CD4-positive, CD25-positive, alpha-beta regulatory T cell (primary cell): ENCODE measurements around the gene RHEX. TPM values are rescaled to one million over a fixed set of nuclear protein-coding genes. Genes with fewer than 3 reads are reported as not detected.

Source experiments
- ATAC-seq, 2 donors: fragments of 150-1000 bp; cut with Tn5 transposase; one replicate each; pipeline ENCODE4 v1.10.0; 2021; ENCODE audit warnings: low read depth in 2 of 2, moderate number of reproducible peaks in 2 of 2, moderate library complexity in 1 of 2
- DNase-seq, 3 donors: peaks; one replicate each; pipeline versions ENCODE4 v3.0.0 to v3.0.0-alpha.2; 2012 to 2022; ENCODE audit warnings: mixed read lengths in 1 of 3
- H3K27ac ChIP-seq: one replicate; pipeline ENCODE4 v1.7.0; 2013; ENCODE audit warnings: mild to moderate bottlenecking, low read length; ENCODE audit not compliant: insufficient read depth, poor library complexity, severe bottlenecking
- H3K27me3 ChIP-seq: one replicate; pipeline ENCODE4 v1.7.0; 2013; ENCODE audit warnings: low read length; ENCODE audit not compliant: control insufficient read depth, insufficient read depth
- H3K36me3 ChIP-seq: one replicate; pipeline ENCODE4 v1.7.0; 2013; ENCODE audit warnings: mild to moderate bottlenecking, low read length, moderate library complexity; ENCODE audit not compliant: control insufficient read depth, insufficient read depth
- H3K4me1 ChIP-seq: 2 replicates; pipeline ENCODE4 v1.7.0; 2013; ENCODE audit warnings: mild to moderate bottlenecking, low read length; ENCODE audit not compliant: insufficient read depth, control insufficient read depth, poor library complexity, severe bottlenecking
- H3K4me3 ChIP-seq: one replicate; pipeline ENCODE4 v1.7.0; 2013; ENCODE audit warnings: low read depth, mild to moderate bottlenecking, low read length, moderate library complexity
- H3K9me3 ChIP-seq, 2 experiments: 1 replicate in 1 of 2; 2 replicates in 1 of 2; pipeline ENCODE4 v1.7.0; 2013; ENCODE audit warnings: low read length in 2 of 2, mild to moderate bottlenecking in 1 of 2, moderate library complexity in 1 of 2; ENCODE audit not compliant: control insufficient read depth in 2 of 2
- H3K27ac Mint-ChIP-seq, 3 donors: one replicate each; pipeline ENCODE4 v1.8.0; 2020 to 2022; ENCODE audit warnings: mild to moderate bottlenecking in 3 of 3, mixed read lengths in 3 of 3, moderate library complexity in 2 of 3
- H3K27me3 Mint-ChIP-seq: one replicate; pipeline ENCODE4 v1.8.0; 2022; ENCODE audit warnings: mild to moderate bottlenecking, mixed read lengths
- H3K36me3 Mint-ChIP-seq: one replicate; pipeline ENCODE4 v1.8.0; 2020; ENCODE audit warnings: mixed read lengths
- H3K4me1 Mint-ChIP-seq, 4 donors: one replicate each; pipeline ENCODE4 v1.8.0; 2020 to 2022; ENCODE audit warnings: mixed read lengths in 4 of 4, mild to moderate bottlenecking in 1 of 4
- H3K4me3 Mint-ChIP-seq, 4 donors: one replicate each; pipeline ENCODE4 v1.8.0; 2020 to 2022; ENCODE audit warnings: mild to moderate bottlenecking in 4 of 4, mixed read lengths in 4 of 4, moderate library complexity in 3 of 4
- H3K9me3 Mint-ChIP-seq, 7 donors: one replicate each; pipeline ENCODE4 v1.8.0; 2020 to 2022; ENCODE audit warnings: mixed read lengths in 7 of 7, mild to moderate bottlenecking in 3 of 7, moderate library complexity in 2 of 7
- polyA plus RNA-seq, 4 donors: library from polyadenylated mRNA; unstranded; fragments of 300-500 nt; fragmentation: Illumina TruSeq; gene quantifications; one replicate each; pipeline ENCODE4 v1.2.3, GENCODE V29; 2021
- total RNA-seq: library from RNA; stranded (reverse); gene quantifications from one replicate; pipeline ENCODE4 v1.2.3, GENCODE V29; 2022

The RHEX gene
- total and polyA plus RNA-seq, 5 donors from 2014 or later, result not detected

DNA sequence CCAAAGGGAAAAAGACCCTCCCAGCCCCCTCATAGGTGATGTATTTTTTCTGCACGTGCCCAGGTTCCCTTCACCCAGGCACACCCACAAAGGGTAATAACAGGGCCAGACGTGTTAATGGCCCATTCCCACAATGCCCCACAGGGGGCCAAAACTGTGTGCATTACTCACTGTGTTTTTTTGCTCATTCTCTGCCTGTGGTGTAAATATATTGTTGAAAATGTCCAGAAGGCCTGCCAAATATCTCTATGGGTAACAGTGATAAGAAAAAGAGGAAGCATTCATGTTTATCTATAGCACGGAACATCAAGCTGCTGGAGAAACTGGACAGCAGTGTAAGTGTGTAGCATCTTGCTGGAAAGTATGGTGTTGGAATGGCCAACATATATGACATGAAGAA lies 21.9 kb downstream of the RHEX start:
- no peak overlapping the region for H3K27ac Mint-ChIP-seq
- H3K4me3 Mint-ChIP-seq, result no peak overlapping the region
- Histone ChIP-seq H3K27me3 (peaks cover 2% of the 10 kb centered on the region), H3K36me3 (no peaks in the 10 kb centered on the region), H3K27ac (no peak overlapping the region), H3K4me3 (no peak overlapping the region), H3K4me1 (peaks cover under 1% of the 10 kb centered on the region), H3K9me3 (no peaks in the 10 kb centered on the region)
- peaks cover 0 to 3% (median 2%) of the 10 kb centered on the region in 4 donors for H3K4me1 Mint-ChIP-seq
- no peaks in the 10 kb centered on the region for H3K36me3 Mint-ChIP-seq
- ATAC-seq (no peak), DNase-seq (no peak)
- peaks cover 0 to 2% (median 0%) of the 10 kb centered on the region in 7 donors for H3K9me3 Mint-ChIP-seq
- no peaks in the 10 kb centered on the region for H3K27me3 Mint-ChIP-seq

DNA sequence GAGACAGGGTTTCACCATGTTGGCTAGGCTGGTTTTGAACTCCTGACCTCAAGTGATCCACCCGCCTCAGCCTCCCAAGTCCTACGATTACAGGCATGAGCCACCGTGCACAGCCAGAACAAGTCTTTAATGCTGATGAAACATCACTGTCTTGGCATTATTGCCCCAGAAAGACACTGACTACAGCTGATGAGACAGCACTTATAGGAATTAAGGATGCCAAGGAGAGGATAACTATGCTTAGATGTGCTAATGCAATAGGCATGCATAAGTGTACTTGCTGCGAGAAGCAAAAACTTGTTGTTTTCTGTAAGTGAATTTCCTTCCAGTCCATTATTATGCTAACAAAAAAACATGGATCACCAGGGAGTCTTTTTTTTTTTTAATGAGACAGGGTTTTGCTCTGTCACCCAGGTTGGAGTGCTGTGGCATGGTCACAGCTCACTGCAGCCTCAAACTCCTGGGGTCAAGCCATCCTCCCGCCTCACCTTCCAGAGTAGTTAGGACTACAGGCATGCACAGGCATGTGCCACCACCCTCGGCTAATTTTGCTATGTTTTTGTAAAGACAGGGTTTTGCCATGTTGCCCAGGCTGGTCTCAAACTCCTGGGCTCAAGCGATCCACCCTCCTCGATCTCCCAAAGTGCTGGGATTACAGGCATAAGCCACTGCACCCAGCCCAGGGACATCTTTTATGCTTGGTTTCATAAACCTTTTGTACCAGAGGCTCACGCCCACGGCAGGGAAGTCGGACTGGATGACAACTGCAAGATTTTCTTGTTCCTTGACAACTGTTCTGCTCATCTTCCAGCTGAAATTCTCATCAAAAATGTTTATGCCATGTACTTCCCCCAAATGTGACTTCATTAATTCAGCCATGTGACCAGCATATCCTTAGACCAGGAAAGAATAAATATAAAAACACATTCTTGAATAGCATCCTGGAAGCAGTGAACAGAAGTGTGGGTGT lies 23.1 kb downstream of the RHEX start:
- ATAC-seq, result no peak

DNA sequence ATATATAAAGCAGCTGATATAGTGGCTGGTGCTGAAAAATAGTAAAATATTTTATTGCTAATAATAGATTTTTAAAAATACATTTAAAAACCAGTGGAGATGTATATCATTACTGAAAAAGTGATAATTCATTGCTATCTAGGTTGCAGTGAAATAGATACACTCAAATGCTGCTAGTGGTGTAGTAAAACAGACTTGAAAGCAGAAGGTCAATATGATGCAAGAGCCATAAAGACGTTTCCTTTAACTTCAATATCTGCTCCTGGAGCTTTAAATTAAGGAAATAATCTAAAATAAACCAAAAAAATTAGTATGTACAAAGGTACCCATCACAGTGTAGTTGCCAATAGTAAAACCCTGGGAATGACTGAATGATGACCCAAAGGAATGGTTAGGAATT lies 26.2 kb downstream of the RHEX start:
- no peaks in the 10 kb centered on the region for H3K36me3 Mint-ChIP-seq
- H3K27me3 Mint-ChIP-seq, result peaks cover 8% of the 10 kb centered on the region
- Histone ChIP-seq H3K4me1 (peaks cover 6% of the 10 kb centered on the region), H3K4me3 (no peak overlapping the region), H3K9me3 (no peaks in the 10 kb centered on the region), H3K36me3 (no peaks in the 10 kb centered on the region), H3K27ac (no peak overlapping the region), H3K27me3 (peaks cover 2% of the 10 kb centered on the region)
- ATAC-seq (no peak), DNase-seq (no peak)
- no peak overlapping the region for H3K4me3 Mint-ChIP-seq
- H3K27ac Mint-ChIP-seq, result no peak overlapping the region
- no peaks in the 10 kb centered on the region for H3K9me3 Mint-ChIP-seq
- H3K4me1 Mint-ChIP-seq, result peaks cover 0 to 17% (median 12%) of the 10 kb centered on the region in 4 donors

More for the DNA sequence above, 23.1 kb downstream of the RHEX start:
- no peaks in the 10 kb centered on the region for H3K9me3 ChIP-seq
- Mint-ChIP-seq H3K36me3 (no peaks in the 10 kb centered on the region), H3K27ac (no peak overlapping the region), H3K4me1 (peaks cover 0 to 15% (median 12%) of the 10 kb centered on the region in 4 donors), H3K9me3 (peaks cover 0 to 2% (median 0%) of the 10 kb centered on the region in 7 donors), H3K27me3 (peaks cover 8% of the 10 kb centered on the region), H3K4me3 (no peak overlapping the region)
- H3K27me3 ChIP-seq, result peaks cover 2% of the 10 kb centered on the region
- peaks cover 6% of the 10 kb centered on the region for H3K4me1 ChIP-seq
- DNase-seq, result no peak
- no peak overlapping the region for H3K4me3 ChIP-seq
- H3K36me3 ChIP-seq, result no peaks in the 10 kb centered on the region
- no peak overlapping the region for H3K27ac ChIP-seq

DNA sequence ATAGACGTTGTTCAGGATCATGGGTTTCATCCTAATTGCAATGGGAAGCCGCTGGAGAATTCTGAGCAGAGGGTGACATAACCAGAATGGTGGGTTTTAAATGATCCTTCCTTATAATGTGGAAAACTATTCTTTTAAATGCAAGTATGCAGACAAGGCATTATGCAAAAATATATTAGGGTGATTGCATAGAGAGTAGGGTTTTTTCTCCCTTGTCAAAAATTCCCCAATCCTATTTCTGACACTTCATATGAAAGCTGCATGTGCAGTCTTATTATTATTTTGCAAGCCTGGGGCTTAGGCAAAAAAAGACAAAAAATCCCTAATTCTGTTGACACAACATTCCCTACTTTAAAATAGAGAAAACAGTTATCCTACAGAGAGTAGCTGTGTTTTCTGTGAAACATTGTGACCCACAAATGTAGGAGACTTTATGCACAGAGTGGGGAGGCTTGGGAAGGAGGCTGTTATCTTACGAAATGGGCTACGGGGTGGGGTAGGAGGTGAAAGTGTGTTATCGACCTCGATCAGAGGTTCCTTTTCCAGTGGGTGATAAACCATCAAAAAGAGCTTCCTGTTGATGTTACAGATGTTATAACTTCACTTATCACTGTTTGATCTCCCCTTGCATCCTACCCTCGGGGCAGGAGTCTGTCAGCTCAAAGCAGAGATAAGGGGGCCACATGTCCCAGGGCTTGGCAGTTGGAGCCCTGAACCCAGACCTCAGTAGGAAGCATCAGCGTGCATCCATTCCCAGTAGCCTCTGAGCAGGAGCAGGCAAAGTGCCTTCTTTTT lies 27.2 kb downstream of the RHEX start:
- H3K9me3 ChIP-seq, result no peaks in the 10 kb centered on the region
- H3K36me3 ChIP-seq, result no peaks in the 10 kb centered on the region
- Mint-ChIP-seq H3K9me3 (no peaks in the 10 kb centered on the region), H3K4me1 (peaks cover 0 to 17% (median 12%) of the 10 kb centered on the region in 4 donors), H3K4me3 (peak overlapping the region in 1 of 4 donors; percentile 35), H3K27me3 (peaks cover 8% of the 10 kb centered on the region), H3K27ac (peak overlapping the region in 1 of 3 donors; percentile 33), H3K36me3 (no peaks in the 10 kb centered on the region)
- H3K27ac ChIP-seq, result no peak overlapping the region
- no peak for ATAC-seq
- H3K4me3 ChIP-seq, result no peak overlapping the region
- H3K4me1 ChIP-seq, result peaks cover 6% of the 10 kb centered on the region
- DNase-seq, result peak in 1 of 3 donors; percentile 37
- peaks cover 2% of the 10 kb centered on the region for H3K27me3 ChIP-seq

DNA sequence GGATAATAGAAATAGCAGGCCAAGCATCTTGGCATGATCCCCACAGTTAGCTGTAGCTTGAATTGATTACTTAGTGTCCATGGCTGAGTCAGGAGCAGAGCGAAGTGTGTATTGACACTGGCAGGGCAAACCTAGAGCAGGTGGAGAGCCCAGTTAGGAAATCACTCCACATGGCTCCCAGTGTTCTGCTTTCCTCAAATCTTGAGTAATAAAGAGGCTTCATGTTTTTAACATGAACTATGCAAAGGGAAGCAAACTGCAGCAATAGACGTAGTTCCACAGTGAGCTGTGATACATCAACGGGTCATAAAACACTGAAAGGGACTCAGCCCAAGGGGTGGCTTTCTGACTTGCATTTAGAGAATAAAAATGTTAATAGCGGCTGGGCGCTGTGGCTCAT lies 28.9 kb downstream of the RHEX start:
- H3K27ac Mint-ChIP-seq, result no peak overlapping the region
- H3K9me3 Mint-ChIP-seq, result no peaks in the 10 kb centered on the region
- no peak for DNase-seq
- H3K4me1 ChIP-seq, result peaks cover 6% of the 10 kb centered on the region
- H3K27me3 Mint-ChIP-seq, result peaks cover 20% of the 10 kb centered on the region
- no peak for ATAC-seq
- no peak overlapping the region for H3K4me3 Mint-ChIP-seq
- no peak overlapping the region for H3K27ac ChIP-seq
- no peaks in the 10 kb centered on the region for H3K36me3 Mint-ChIP-seq
- peaks cover 2% of the 10 kb centered on the region for H3K27me3 ChIP-seq
- no peaks in the 10 kb centered on the region for H3K36me3 ChIP-seq
- H3K9me3 ChIP-seq, result no peaks in the 10 kb centered on the region
- H3K4me1 Mint-ChIP-seq, result peaks cover 0 to 17% (median 12%) of the 10 kb centered on the region in 4 donors
- H3K4me3 ChIP-seq, result no peak overlapping the region

DNA sequence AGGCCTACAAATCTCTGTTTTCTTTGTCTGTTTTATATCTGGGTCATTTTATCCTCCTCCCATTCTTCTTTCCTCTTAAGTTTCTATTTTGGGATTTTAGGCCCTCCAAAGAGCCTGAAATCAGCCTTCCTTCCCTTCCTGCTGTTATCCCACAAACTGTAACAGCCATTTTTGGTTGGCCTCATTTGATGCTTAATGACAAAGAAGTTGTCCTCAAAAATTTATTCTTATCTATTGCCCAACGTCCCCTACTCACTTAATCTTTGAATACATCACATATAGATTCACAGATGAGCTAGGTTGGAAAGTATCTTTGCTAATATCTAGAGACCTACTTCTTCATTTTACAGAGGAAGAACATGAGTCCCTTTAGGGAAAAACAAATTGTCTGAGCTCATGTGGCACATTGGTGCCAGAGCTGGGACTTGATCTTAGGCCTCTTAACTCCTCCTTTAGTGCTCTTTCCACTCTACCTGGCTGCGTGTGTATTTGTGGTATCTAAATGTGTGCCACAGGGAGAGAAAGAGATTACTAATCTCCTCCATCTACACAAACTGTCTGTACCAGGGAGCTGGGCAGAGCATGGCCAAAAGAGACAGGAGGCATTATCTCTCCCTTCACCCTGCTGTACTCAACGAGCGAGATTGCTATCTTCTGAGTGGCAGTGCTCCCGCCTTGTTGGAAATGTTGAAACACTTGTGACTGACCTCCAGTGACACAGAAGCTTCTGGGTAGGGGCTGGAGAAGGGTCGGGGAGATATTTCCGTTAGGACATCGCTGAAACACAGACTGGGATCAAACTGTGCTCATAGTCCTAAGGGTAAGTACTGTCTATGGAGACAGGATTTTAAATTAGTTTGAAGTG lies 30.1 kb downstream of the RHEX start:
- ATAC-seq (no peak), DNase-seq (no peak)
- H3K9me3 Mint-ChIP-seq, result no peaks in the 10 kb centered on the region
- no peak overlapping the region for H3K4me3 Mint-ChIP-seq
- Histone ChIP-seq H3K27me3 (peaks cover 3% of the 10 kb centered on the region), H3K4me3 (no peak overlapping the region), H3K4me1 (peaks cover 6% of the 10 kb centered on the region), H3K36me3 (no peaks in the 10 kb centered on the region), H3K9me3 (no peaks in the 10 kb centered on the region), H3K27ac (no peak overlapping the region)
- H3K27me3 Mint-ChIP-seq, result peaks cover 28% of the 10 kb centered on the region
- H3K27ac Mint-ChIP-seq, result no peak overlapping the region
- peaks cover 0 to 17% (median 12%) of the 10 kb centered on the region in 4 donors for H3K4me1 Mint-ChIP-seq
- no peaks in the 10 kb centered on the region for H3K36me3 Mint-ChIP-seq

DNA sequence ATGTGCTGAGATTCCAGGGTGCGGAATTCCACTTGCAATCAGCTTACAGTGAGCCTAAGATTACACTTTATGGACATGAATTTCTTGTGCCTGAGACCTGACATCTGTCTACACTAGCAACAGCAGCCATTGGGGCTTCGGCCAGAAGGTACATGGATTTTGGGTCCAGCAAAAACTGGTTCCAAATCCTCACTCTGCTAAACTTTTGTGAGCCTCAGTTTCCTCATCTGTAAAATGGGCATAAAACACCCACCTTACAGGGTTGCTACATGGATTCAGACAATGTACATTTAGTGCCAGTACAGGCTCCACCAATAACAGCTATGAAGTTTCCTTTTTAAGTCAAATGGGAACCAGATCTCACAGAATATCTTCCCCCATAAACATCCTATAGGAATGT lies 30.8 kb downstream of the RHEX start:
- Mint-ChIP-seq H3K9me3 (no peaks in the 10 kb centered on the region), H3K27me3 (peaks cover 28% of the 10 kb centered on the region), H3K4me1 (peaks cover 0 to 17% (median 12%) of the 10 kb centered on the region in 4 donors), H3K27ac (no peak overlapping the region), H3K4me3 (no peak overlapping the region), H3K36me3 (no peaks in the 10 kb centered on the region)
- DNase-seq, result no peak
- Histone ChIP-seq H3K4me3 (no peak overlapping the region), H3K27me3 (peaks cover 3% of the 10 kb centered on the region), H3K27ac (no peak overlapping the region), H3K4me1 (peaks cover 6% of the 10 kb centered on the region), H3K36me3 (no peaks in the 10 kb centered on the region), H3K9me3 (no peaks in the 10 kb centered on the region)
- no peak for ATAC-seq
